ENCODE measurements around the gene CPEB1.
"Not testable (repeated sequence)": the region's sequence is repeated elsewhere in the genome, so short reads cannot be mapped to it uniquely, and the experiment has no call there.

The CPEB1 gene

GRCh38 chr15:82540984-82541431 is 106.2 kb downstream of the CPEB1 start:
- DNase-seq = no peak

- DNase-seq = no peak
Measured at GRCh38 chr15:82540055-82540983, 106.8 kb downstream of the CPEB1 start, which contains the start of gene RPS17. Gene RPS17, minus strand, starts transcription at chr15:82540457. Its CDS starts 29 bp downstream, at chr15:82540428.

GRCh38 chr15:82539691-82540054 is 107.5 kb downstream of the CPEB1 start:
- DNase-seq = no peak

GRCh38 chr15:82538961-82539690 is 108.0 kb downstream of the CPEB1 start:
- DNase-seq = no peak

- DNase-seq = no peak
Measured at GRCh38 chr15:82537351-82537908, 109.7 kb downstream of the CPEB1 start.

- no peak for DNase-seq
Measured at GRCh38 chr15:82536409-82537350, 110.5 kb downstream of the CPEB1 start.

GRCh38 chr15:82535566-82536408 is 111.4 kb downstream of the CPEB1 start:
- DNase-seq = no peak

GRCh38 chr15:82535151-82535550 is 112.0 kb downstream of the CPEB1 start:
- not testable (repeated sequence) for DNase-seq

- DNase-seq = not testable (repeated sequence)
Measured at GRCh38 chr15:82534457-82534861, 112.7 kb downstream of the CPEB1 start.

- DNase-seq = no peak
Measured at GRCh38 chr15:82533801-82534200, 113.4 kb downstream of the CPEB1 start.

GRCh38 chr15:82532991-82533481 is 114.1 kb downstream of the CPEB1 start:
- DNase-seq = no peak

GRCh38 chr15:82532383-82532990 is 114.7 kb downstream of the CPEB1 start:
- no peak for DNase-seq

GRCh38 chr15:82531496-82532382 is 115.4 kb downstream of the CPEB1 start:
- DNase-seq = no peak

GRCh38 chr15:82530606-82531379 is 116.4 kb downstream of the CPEB1 start:
- DNase-seq = no peak

- DNase-seq = no peak
Measured at GRCh38 chr15:82530006-82530405, 117.2 kb downstream of the CPEB1 start.

GRCh38 chr15:82513587-82513986 is 133.6 kb downstream of the CPEB1 start:
- DNase-seq = not testable (repeated sequence)

GRCh38 chr15:82507693-82508092 is 139.5 kb downstream of the CPEB1 start:
- DNase-seq = not testable (repeated sequence)

- DNase-seq = not testable (repeated sequence)
Measured at GRCh38 chr15:82507087-82507486, 140.1 kb downstream of the CPEB1 start.

GRCh38 chr15:82505842-82506241 is 141.3 kb downstream of the CPEB1 start:
- DNase-seq = not testable (repeated sequence)

Measured in NCI-H1092 (cell line).